ENCODE data around the gene UVSSA.

Gene UVSSA

DNA sequence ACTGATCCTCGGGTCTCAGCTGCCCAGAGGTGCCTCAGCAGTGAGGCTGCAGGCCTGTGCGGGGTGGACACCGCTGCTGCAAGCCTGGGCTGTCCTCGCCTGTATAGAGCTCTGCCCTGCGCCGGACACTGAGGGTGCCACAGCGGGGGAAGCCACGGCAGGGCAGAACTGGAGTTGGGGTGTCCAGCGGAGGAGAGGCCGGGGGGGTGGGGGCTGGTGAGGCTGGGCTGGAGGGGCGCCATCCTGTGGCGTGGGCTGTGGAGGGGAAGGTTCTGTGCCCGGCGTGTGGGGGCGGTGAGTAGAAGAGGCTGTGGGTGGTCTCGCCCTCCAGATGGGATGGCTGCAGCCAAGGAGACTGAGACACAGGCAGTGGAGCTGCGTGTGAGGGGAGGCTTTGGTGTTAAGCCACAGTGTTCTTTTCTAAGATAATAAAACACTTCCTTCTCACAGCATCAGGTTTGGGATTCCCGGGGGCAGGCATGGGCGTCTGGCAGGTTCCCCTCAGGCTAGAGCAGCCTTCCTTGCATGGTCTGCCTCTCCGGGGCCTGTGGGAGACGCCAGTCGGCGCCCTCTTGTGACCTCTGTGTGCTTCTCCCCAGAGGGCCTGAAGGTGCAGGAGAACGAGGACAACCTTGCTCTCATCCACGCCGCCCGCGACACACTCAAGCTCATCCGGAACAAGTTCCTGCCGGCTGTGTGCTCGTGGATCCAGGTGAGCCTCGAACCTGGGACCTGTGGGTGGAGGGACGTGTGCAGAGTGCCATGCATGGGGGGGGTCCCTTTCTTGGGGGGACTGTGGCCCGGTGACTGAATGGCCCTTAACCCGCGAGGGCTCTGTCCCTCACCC, 7.4 kb downstream of the UVSSA start:
- Mint-ChIP-seq H3K4me3 (no peak overlapping the region), H3K9me3 (no peaks in the 10 kb centered on the region), H3K36me3 (ENCODE audit: low read depth) (peaks cover 89% of the 10 kb centered on the region), H3K27ac (no peak overlapping the region), H3K27me3 (no peaks in the 10 kb centered on the region), H3K4me1 (ENCODE audit: low read depth) (peaks cover 17% of the 10 kb centered on the region)
- intact Hi-C loops (cut with micrococcal nuclease) = no loop called here

DNA sequence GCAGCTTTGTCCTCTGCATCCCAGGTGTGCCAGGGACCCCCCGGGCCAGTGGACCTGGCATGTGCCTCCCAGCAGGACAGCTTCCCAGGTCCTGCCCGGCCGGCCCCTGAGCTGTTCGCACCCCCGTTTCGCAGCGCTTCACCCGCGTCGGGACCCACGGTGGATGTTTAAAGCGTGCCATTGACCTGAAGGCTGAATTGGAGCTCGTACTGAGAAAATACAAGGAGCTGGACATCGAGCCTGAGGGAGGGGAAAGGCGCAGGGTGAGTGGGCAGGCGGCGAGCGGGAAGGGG, 7.9 kb downstream of the UVSSA start:
- intact Hi-C loops (cut with micrococcal nuclease) = no loop called here
- Mint-ChIP-seq H3K36me3 (ENCODE audit: low read depth) (peaks cover 89% of the 10 kb centered on the region), H3K9me3 (no peaks in the 10 kb centered on the region), H3K27me3 (no peaks in the 10 kb centered on the region), H3K4me3 (no peak overlapping the region), H3K4me1 (ENCODE audit: low read depth) (peaks cover 12% of the 10 kb centered on the region), H3K27ac (no peak overlapping the region)

DNA sequence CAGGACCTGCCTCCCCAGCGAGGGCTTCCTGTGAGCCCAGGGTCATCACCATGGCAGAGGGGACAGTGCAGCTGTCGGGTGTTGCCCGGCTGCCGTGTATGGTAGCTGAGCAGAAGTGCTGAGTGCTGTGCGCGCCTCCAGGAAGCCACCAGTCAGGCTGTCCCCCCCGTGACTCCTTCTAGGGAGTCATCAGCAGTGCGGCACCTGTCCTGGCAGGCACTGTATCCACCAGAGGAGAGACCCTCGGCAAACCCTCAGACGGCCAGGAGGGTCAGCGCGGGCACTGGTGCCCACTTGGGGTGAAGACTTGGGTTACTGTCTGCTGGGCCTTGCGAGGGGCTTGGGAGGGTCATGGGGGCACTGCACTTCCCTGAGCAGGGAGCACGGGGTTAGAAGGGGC, 8.4 kb downstream of the UVSSA start:
- no peak overlapping the region for H3K27ac Mint-ChIP-seq
- intact Hi-C loops (cut with micrococcal nuclease) = no loop called here
- no peaks in the 10 kb centered on the region for H3K27me3 Mint-ChIP-seq
- H3K36me3 Mint-ChIP-seq (ENCODE audit: low read depth) = peaks cover 89% of the 10 kb centered on the region
- H3K4me1 Mint-ChIP-seq (ENCODE audit: low read depth) = peaks cover 7% of the 10 kb centered on the region
- no peaks in the 10 kb centered on the region for H3K9me3 Mint-ChIP-seq
- H3K4me3 Mint-ChIP-seq = no peak overlapping the region

DNA sequence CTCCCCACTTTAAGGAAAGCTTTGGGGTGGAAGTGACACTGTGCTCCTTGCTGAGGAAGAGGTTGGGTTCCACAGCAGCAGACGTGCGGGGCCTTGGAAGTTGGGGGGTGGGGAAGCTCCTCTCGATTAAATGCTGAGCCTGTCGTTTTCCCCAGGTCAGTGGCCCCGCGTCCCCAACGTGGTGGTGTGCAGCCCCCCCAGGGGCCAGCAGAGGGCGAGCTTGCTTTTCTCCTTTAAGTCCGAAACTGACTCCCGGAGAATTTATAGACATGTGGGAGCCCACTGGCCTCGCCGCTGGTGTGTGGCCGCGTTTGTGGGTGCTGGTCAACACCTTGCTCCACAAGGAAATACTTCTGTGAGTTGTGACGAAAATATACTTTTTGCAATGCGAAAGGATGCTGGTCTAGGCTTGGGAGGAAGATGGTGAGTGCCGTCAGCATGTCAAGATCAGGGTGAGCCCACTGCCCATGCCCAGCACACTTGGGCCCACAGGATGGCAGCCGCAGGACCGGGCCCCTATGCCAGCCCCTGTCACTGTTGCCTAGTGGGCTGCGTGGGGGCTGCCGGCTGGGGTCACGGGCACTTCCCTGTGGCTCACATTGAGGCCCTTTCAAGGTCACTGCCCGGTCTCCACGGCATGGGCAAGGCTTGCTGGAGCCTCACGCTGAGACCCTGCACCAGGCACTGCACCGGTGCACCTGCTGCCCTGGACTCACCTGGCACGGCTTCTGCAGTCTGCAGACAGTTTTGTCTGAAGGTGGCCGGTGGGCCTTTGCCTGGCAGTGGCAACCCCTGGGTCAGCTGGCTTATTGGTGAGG, 9.4 kb downstream of the UVSSA start:
- intact Hi-C loops (cut with micrococcal nuclease) = loop anchor here (1.0 kb wide), 1 partner anchor 273 kb away; no protein-coding TSS in a partner anchor
- peaks cover 5% of the 10 kb centered on the region for H3K4me1 Mint-ChIP-seq (ENCODE audit: low read depth)
- H3K4me3 Mint-ChIP-seq = no peak overlapping the region
- no peaks in the 10 kb centered on the region for H3K9me3 Mint-ChIP-seq
- H3K36me3 Mint-ChIP-seq (ENCODE audit: low read depth) = peaks cover 92% of the 10 kb centered on the region
- H3K27ac Mint-ChIP-seq = no peak overlapping the region
- no peaks in the 10 kb centered on the region for H3K27me3 Mint-ChIP-seq

DNA sequence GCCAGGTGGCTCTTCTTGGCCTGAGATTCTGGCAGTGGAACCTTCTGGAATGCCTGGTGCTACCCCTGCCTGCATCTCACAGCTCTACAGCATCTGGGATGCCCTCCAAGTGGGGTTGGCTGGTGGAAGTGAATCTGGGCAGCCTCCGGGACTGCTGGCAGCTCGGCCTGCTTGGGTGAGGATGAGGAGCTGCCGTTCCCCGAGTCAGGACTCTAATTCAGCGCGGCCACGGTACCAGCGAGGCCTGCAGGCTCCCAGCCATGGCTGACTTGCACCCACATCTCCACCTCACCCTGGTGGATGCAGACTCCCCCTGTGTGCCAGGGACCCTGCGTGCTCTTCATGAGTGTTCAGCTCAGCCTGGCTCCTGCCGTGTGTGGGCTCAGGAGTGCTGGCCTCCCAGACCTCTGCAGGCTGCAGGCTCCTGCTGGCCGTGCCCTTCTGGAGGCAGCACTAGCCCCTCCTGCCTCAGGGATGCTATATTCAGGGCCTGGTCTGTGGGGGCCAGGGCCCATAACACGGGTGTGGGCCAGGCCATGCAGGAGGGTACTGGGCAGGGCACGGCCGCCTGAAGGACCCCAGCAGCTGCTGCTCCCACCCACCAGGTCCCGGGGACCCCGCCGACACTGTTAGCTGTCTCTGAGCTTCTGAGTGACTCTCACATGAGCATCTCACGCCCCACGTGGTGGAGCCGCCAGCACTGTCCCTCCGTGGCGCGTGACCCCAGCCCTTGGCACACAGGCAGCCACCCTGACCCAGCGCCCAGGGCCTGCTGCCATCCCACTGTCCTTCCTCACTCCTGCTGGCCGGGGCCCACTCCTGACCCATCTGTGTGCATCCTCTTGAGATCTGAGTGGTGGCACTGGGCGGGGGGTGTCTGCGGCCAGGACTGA, 10.6 kb downstream of the UVSSA start:
- H3K27ac Mint-ChIP-seq = no peak overlapping the region
- H3K27me3 Mint-ChIP-seq = no peaks in the 10 kb centered on the region
- no peaks in the 10 kb centered on the region for H3K4me1 Mint-ChIP-seq (ENCODE audit: low read depth)
- H3K9me3 Mint-ChIP-seq = no peaks in the 10 kb centered on the region
- no peak overlapping the region for H3K4me3 Mint-ChIP-seq
- intact Hi-C loops (cut with micrococcal nuclease) = no loop called here
- peaks cover 98% of the 10 kb centered on the region for H3K36me3 Mint-ChIP-seq (ENCODE audit: low read depth)

DNA sequence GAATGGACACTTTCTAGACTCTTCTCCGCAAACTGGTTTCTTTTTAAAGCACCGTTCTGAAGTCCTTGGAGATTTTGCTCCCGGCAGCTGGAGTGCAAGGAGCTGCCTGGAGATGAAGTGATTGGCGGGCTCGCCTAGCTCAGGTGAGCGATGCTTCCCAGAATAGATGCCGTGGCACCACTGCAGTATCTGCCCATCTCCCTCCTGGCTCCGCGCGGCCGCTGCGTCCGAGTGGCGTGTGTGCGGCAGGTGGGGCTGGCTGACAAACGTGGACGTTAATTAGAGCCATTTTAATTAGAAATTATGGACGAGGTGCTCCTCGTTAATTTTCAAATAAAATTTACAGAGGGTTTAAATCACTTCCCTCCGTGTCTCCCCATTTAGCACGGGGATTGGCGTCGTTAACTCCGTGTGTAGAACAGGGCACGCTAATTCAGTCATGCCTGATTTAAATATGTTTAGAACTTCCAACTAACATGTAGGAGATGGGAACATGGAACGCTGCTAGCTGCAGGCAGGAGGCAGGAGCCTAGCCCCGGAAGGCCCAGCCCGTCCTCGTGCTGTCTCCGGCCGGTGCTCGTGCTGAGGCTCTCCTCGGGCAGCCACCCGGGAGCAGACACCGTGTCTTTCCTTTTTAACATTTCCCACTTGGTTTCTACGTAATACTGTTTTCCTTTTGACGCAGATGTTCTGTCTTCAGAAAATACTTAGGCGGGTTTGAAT, 11.6 kb downstream of the UVSSA start:
- Mint-ChIP-seq H3K4me3 (no peak overlapping the region), H3K9me3 (no peaks in the 10 kb centered on the region), H3K27ac (no peak overlapping the region), H3K36me3 (ENCODE audit: low read depth) (peaks cover 98% of the 10 kb centered on the region), H3K27me3 (no peaks in the 10 kb centered on the region), H3K4me1 (ENCODE audit: low read depth) (no peaks in the 10 kb centered on the region)
- intact Hi-C loops (cut with micrococcal nuclease) = no loop called here

DNA sequence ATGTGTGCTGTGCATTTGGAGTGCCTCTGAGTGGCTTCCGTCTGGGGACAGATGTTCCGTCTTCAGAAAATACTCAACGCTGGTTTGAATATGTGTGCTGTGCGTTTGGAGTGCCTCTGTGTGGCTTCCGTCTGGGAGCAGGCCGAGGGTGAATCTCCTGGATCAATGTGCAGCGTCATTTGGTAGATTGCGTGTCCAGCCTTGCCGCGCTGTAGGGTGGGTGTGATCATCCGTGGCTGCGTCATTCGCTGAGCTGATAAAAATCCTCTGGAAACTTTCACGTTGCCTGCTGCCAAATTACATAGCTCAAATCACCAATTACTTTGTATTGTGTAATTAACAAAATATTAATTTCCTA, 12.1 kb downstream of the UVSSA start:
- Mint-ChIP-seq H3K27ac (no peak overlapping the region), H3K36me3 (ENCODE audit: low read depth) (peaks cover 93% of the 10 kb centered on the region), H3K4me3 (no peak overlapping the region), H3K27me3 (no peaks in the 10 kb centered on the region), H3K9me3 (no peaks in the 10 kb centered on the region), H3K4me1 (ENCODE audit: low read depth) (no peaks in the 10 kb centered on the region)
- intact Hi-C loops (cut with micrococcal nuclease) = no loop called here

DNA sequence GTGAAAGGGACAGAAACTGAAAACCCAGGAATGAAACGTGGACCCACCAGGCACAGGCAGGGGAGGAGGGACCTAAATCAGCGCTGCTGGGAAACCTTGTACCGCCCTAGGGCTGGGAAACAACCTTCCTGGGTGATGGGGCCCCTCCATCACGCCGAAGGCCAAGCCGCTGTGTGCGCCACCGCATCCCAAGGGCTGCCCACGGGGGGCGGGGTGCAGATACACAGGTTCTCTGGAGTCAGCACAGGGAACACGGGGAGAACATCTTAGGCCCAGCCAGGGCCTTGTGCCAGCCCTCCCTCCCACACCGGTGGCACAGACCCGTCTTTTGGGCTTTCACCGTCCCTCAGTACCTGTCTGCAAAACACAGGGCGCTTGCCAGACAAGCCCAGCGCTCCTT, 13.0 kb downstream of the UVSSA start:
- H3K27me3 Mint-ChIP-seq = no peaks in the 10 kb centered on the region
- H3K36me3 Mint-ChIP-seq (ENCODE audit: low read depth) = peaks cover 93% of the 10 kb centered on the region
- no peaks in the 10 kb centered on the region for H3K4me1 Mint-ChIP-seq (ENCODE audit: low read depth)
- intact Hi-C loops (cut with micrococcal nuclease) = no loop called here
- H3K27ac Mint-ChIP-seq = no peak overlapping the region
- no peak overlapping the region for H3K4me3 Mint-ChIP-seq
- no peaks in the 10 kb centered on the region for H3K9me3 Mint-ChIP-seq

DNA sequence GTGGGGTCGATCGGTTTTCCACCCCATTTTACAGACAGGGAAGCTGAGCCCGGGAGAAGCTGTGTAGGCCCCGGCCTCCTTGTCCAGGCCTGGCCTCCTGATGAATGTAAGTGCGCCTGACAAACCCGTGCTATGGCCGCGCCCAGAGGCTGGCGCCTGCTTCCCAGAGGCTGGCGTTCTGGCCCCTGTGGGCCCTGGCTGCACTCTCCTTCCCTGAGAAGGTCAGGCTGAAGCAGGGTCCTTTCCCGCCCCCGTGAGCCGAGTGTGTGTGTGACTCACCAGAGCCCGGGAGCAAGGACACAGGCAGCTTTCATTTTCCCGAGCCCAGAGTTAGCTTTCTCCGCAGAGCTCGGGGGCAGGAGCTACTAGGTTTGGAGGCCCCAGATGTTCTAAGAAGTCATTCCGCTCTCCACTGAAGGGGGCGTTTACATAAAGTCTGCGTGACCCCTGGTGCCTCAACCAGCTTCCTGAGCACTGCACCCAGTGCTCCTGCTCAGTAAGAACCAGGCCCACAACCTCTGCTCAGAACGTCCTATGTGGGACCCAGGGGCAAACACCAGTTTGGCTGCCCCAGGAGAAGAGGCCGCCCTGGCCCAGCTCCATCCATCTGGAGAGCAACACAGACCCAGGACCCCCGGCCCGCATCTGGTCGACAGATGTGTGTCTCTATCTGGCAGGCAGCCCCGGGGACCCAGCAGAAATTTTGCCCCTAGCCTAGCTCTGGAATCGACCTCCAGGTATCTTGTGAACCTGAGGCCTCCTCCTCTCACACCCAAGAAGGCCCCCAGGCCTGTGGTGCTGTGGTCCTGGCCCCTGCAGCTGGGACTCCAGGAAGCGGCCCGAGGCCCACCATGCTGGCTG, 13.6 kb downstream of the UVSSA start:
- Mint-ChIP-seq H3K4me1 (ENCODE audit: low read depth) (no peaks in the 10 kb centered on the region), H3K9me3 (no peaks in the 10 kb centered on the region), H3K27ac (no peak overlapping the region), H3K36me3 (ENCODE audit: low read depth) (peaks cover 93% of the 10 kb centered on the region), H3K4me3 (no peak overlapping the region), H3K27me3 (no peaks in the 10 kb centered on the region)
- intact Hi-C loops (cut with micrococcal nuclease) = no loop called here

DNA sequence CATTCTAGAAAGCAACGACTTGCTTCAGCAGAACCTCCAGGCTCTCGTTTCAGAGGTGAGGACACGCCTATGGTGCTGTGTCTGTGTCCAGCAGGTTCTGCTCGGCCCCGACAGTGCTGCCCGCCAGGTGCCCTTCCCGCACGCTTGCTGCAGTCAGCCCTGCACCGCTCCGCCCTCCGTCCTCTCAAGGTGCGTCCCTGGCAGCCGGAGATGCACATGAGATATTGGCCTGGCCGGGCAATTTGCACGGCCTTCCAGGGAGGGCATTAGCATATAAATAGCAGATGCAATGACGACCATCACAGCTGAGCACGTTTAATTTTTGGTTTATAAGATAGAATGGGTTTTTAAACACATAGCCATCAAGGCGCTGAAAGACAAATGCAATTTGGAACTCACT, 14.4 kb downstream of the UVSSA start:
- intact Hi-C loops (cut with micrococcal nuclease) = no loop called here

DNA sequence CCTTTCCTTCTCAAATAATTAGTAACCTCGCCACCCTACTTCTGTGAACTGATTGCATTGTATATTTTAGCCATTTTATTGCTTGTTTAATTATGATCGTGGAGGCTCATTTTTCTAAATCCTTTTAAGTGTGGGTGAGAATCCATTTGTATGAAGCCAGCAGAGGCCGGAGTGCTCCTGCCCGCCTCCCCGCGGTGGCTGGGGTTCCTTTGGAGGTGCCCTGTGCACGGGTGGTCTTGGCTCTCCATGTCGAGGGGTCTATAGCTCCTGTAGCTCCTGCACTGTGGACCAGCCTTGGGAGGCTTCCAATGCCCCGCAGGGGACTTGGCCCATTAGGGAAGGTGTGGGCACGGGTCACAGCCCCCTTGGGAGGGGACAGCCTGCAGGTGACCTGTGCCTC, 15.0 kb downstream of the UVSSA start:
- Mint-ChIP-seq H3K4me1 (ENCODE audit: low read depth) (no peaks in the 10 kb centered on the region), H3K4me3 (no peak overlapping the region), H3K36me3 (ENCODE audit: low read depth) (peaks cover 95% of the 10 kb centered on the region), H3K27me3 (no peaks in the 10 kb centered on the region), H3K27ac (no peak overlapping the region), H3K9me3 (no peaks in the 10 kb centered on the region)
- intact Hi-C loops (cut with micrococcal nuclease) = no loop called here

More for the DNA sequence above, 14.4 kb downstream of the UVSSA start:
- Mint-ChIP-seq H3K4me1 (ENCODE audit: low read depth) (no peaks in the 10 kb centered on the region), H3K9me3 (no peaks in the 10 kb centered on the region), H3K36me3 (ENCODE audit: low read depth) (peaks cover 93% of the 10 kb centered on the region), H3K27me3 (no peaks in the 10 kb centered on the region), H3K4me3 (no peak overlapping the region), H3K27ac (no peak overlapping the region)

DNA sequence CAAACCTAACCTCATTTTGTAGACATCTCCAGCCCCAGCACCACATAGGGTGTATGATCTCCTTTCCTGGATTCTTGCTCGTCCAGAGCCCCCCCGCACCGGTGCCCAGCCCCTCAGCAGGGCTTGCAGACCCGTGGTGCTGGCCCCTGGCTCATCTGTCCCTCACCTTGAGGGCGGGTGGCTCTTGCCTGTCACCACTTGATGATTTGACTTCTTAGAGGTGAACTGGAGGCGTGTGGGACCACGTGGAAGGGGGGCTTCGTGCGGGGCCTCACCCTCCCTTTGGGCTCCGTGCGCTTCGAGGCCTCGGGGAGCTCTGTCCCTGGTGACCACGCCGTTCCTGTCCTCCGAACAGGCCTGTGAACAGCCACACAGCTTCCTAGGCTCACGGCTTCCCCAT, 15.5 kb downstream of the UVSSA start:
- peaks cover 95% of the 10 kb centered on the region for H3K36me3 Mint-ChIP-seq (ENCODE audit: low read depth)
- no peaks in the 10 kb centered on the region for H3K4me1 Mint-ChIP-seq (ENCODE audit: low read depth)
- H3K27me3 Mint-ChIP-seq = no peaks in the 10 kb centered on the region
- no peak overlapping the region for H3K27ac Mint-ChIP-seq
- H3K4me3 Mint-ChIP-seq = no peak overlapping the region
- H3K9me3 Mint-ChIP-seq = no peaks in the 10 kb centered on the region
- intact Hi-C loops (cut with micrococcal nuclease) = no loop called here

DNA sequence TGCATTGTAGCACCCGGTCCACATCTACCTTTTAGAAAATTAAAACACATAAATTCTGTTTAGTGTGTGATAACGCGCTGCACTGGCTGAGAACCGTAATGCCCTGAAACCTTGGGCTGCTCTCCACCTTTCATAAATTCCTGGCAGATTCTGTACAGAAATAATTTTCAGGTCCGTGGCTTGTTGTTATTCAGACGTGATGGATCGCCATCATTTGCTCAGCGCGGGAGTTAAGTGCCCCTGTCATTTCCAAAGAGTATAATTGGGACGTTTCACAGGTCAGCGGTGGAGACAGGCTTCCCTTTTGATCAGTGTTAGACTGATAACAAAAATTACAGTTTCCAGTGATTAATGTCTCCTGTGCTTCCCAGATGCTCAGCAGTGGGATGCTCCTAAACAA, 16.5 kb downstream of the UVSSA start:
- H3K36me3 Mint-ChIP-seq (ENCODE audit: low read depth) = peaks cover 95% of the 10 kb centered on the region
- no peaks in the 10 kb centered on the region for H3K9me3 Mint-ChIP-seq
- H3K27me3 Mint-ChIP-seq = no peaks in the 10 kb centered on the region
- H3K4me1 Mint-ChIP-seq (ENCODE audit: low read depth) = no peaks in the 10 kb centered on the region
- no peak overlapping the region for H3K4me3 Mint-ChIP-seq
- intact Hi-C loops (cut with micrococcal nuclease) = no loop called here
- H3K27ac Mint-ChIP-seq = no peak overlapping the region

All from dendritic cell treated with granulocyte-macrophage colony-stimulating factor and Interleukin-4, amounts not matched to agents 40 ng/mL and 50 ng/mL, for 4 days (primary cell).